ENCODE measurements around the gene FMNL1.
A peak's percentile ranks its signal among the peaks of the same experiment; 100 is the strongest.

Gene FMNL1

DNA sequence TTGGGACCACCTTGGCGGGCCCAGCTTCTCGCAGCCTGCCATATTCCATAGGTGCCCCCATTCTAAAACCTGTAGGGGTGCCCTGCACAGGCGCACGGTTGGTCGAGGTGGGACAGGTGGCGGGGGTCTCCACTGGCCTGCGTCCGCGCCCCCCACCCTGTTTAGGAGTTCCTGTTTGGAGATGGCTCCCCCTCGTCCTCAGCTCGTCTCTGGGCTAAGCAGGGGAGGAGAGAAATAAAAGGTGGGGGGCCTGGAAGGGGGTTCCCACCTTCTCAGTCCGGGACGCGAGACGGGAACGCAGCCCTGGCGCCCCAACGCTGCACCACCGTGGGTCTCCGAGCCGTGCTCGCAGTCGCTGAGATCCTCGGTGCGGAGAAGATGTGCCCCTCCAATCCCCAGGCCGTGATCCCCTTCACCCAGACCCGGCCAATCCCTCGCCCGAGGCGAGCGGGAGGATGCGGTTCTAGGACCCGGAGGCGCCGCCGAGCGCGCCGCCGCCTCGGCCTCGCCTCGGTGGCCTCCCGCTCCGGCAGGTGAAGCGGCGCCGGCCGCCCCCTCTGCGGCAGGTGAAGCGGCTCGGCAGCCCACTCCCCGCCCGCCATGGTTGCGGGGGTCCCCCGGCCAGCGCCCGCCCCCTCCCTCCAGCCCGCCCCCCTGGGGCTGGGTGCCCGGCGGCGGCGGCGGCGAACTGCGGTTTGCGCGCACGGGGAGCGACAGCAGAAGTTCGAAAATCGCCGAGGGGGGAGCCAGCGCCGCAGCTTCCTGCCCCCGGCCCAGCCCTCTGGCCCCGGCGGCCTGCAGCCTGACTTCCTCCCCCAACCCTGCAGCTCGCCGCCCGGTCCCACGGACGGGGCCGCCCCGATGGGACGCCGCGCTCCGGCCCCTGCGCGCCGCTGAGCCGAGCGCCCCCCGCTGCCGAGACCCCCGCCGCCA is at the start of gene FMNL1:
FMNL1 (plus strand) TSS at position 805 of the 933 bp plus-strand sequence. CDS start 240 bp downstream, outside the sequence.
- Histone ChIP-seq H3K9ac (ENCODE audit: low read depth in 1 of 2, low read length in 2 of 2) (peak within 1 kb of the TSS; percentile 43 to 66), H3K27ac (ENCODE audit: low read depth, low read length) (peak within 1 kb of the TSS; percentile 32), H3K4me1 (ENCODE audit: control insufficient read depth in 1 of 2, insufficient read depth in 2 of 2, low read length in 2 of 2) (peaks cover 16 to 35% of the 10 kb centered on the region in 2 donors), H3K9me3 (ENCODE audit: control insufficient read depth in 1 of 2, low read length in 2 of 2) (no peaks in the 10 kb centered on the region), H3K4me3 (ENCODE audit: low read depth in 1 of 2, low read length in 2 of 2) (peak within 1 kb of the TSS; percentile 65 to 69), H3K36me3 (ENCODE audit: control insufficient read depth in 1 of 2, insufficient read depth in 2 of 2, low read length in 2 of 2) (no peaks in the 10 kb centered on the region), H3K27me3 (ENCODE audit: control insufficient read depth in 1 of 2, insufficient read depth in 2 of 2, low read length in 2 of 2) (peaks cover 3 to 4% of the 10 kb centered on the region in 2 donors)

DNA sequence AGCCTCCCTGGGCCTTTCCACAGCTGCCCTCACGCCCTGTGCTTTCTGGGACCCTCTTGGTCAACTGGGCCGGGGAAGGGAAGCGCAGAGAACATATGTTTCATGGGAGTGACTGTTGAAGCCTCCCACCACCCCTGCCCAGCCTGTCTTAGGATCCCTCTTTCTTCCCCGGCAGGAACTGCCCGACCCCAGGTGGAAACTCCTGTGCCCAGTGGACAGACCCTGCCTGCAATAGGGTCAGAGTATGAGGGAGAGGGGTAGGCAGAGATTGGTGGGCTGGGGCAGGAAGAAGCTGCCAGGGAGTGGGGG is 49.5 kb upstream of the FMNL1 start:
- Histone ChIP-seq H3K36me3 (ENCODE audit: control insufficient read depth in 1 of 2, insufficient read depth in 2 of 2, low read length in 2 of 2) (no peaks in the 10 kb centered on the region), H3K9me3 (ENCODE audit: control insufficient read depth in 1 of 2, low read length in 2 of 2) (no peaks in the 10 kb centered on the region), H3K27ac (ENCODE audit: low read depth, low read length) (peak overlapping the region; percentile 63), H3K4me3 (ENCODE audit: low read depth in 1 of 2, low read length in 2 of 2) (peak overlapping the region; percentile 59 to 60), H3K27me3 (ENCODE audit: control insufficient read depth in 1 of 2, insufficient read depth in 2 of 2, low read length in 2 of 2) (no peaks in the 10 kb centered on the region), H3K9ac (ENCODE audit: low read depth in 1 of 2, low read length in 2 of 2) (peak overlapping the region; percentile 54 to 55), H3K4me1 (ENCODE audit: control insufficient read depth in 1 of 2, insufficient read depth in 2 of 2, low read length in 2 of 2) (peaks cover 26 to 40% of the 10 kb centered on the region in 2 donors)

- H3K9ac ChIP-seq (ENCODE audit: low read depth in 1 of 2, low read length in 2 of 2), result peak overlapping the region; percentile 55 to 66
- H3K4me3 ChIP-seq (ENCODE audit: low read depth in 1 of 2, low read length in 2 of 2), result peak overlapping the region; percentile 59 to 60
- H3K9me3 ChIP-seq (ENCODE audit: control insufficient read depth in 1 of 2, low read length in 2 of 2), result no peaks in the 10 kb centered on the region
- no peaks in the 10 kb centered on the region for H3K27me3 ChIP-seq (ENCODE audit: control insufficient read depth in 1 of 2, insufficient read depth in 2 of 2, low read length in 2 of 2)
- peak overlapping the region; percentile 63 for H3K27ac ChIP-seq (ENCODE audit: low read depth, low read length)
- H3K36me3 ChIP-seq (ENCODE audit: control insufficient read depth in 1 of 2, insufficient read depth in 2 of 2, low read length in 2 of 2), result no peaks in the 10 kb centered on the region
- H3K4me1 ChIP-seq (ENCODE audit: control insufficient read depth in 1 of 2, insufficient read depth in 2 of 2, low read length in 2 of 2), result peaks cover 26 to 40% of the 10 kb centered on the region in 2 donors
Observed at GRCh38 chr17:45172541-45173286, 49.0 kb upstream of the FMNL1 start.

GRCh38 chr17:45175759-45176115 is 45.9 kb upstream of the FMNL1 start:
- no peak overlapping the region for H3K4me3 ChIP-seq (ENCODE audit: low read depth in 1 of 2, low read length in 2 of 2)
- no peak overlapping the region for H3K27ac ChIP-seq (ENCODE audit: low read depth, low read length)
- no peaks in the 10 kb centered on the region for H3K9me3 ChIP-seq (ENCODE audit: control insufficient read depth in 1 of 2, low read length in 2 of 2)
- no peaks in the 10 kb centered on the region for H3K27me3 ChIP-seq (ENCODE audit: control insufficient read depth in 1 of 2, insufficient read depth in 2 of 2, low read length in 2 of 2)
- no peaks in the 10 kb centered on the region for H3K36me3 ChIP-seq (ENCODE audit: control insufficient read depth in 1 of 2, insufficient read depth in 2 of 2, low read length in 2 of 2)
- H3K9ac ChIP-seq (ENCODE audit: low read depth in 1 of 2, low read length in 2 of 2), result no peak overlapping the region
- H3K4me1 ChIP-seq (ENCODE audit: control insufficient read depth in 1 of 2, insufficient read depth in 2 of 2, low read length in 2 of 2), result peaks cover 23 to 35% of the 10 kb centered on the region in 2 donors

DNA sequence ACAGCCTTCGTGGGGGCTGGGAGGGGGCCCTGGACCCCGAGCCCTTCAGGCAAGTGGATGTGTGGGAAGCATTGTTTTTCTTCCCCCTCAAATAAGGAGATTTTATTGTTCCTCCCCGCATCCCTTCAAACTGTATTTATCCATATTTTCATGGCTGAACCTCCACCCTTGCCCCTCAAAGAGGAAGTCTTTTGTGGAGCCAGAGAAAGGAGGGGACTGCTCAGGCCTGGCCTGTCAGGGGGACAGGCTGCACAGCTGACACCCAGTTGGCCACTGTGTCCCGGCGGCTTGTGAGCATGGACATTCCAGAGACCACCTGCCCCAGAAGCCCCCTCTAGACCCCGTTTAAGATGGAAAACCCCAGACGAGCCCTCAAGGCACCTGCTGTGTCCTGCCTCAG is 44.1 kb upstream of the FMNL1 start:
- no peaks in the 10 kb centered on the region for H3K9me3 ChIP-seq (ENCODE audit: control insufficient read depth in 1 of 2, low read length in 2 of 2)

DNA sequence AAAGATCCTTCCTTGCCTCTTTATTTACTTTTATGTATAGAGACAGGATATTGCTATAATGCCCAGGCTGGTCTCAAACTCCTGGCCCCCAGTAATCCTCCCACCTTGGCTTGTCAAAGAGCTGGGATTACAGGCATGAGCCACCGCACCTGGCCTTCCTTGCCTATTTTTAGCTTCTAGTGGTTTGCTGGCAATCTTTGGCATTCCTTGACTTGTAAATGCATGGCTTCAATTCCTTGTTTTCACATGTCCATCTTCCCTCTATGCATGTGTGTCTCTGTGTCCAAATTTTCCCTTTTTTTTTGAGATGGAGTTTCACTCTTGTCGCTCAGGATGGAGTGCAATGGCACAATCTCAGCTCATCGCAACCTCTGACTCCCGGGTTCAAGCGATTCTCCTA is 37.5 kb upstream of the FMNL1 start:
- H3K4me1 ChIP-seq (ENCODE audit: control insufficient read depth in 1 of 2, insufficient read depth in 2 of 2, low read length in 2 of 2), result no peaks in the 10 kb centered on the region
- H3K36me3 ChIP-seq (ENCODE audit: control insufficient read depth in 1 of 2, insufficient read depth in 2 of 2, low read length in 2 of 2), result no peaks in the 10 kb centered on the region
- no peak overlapping the region for H3K9ac ChIP-seq (ENCODE audit: low read depth in 1 of 2, low read length in 2 of 2)
- no peaks in the 10 kb centered on the region for H3K27me3 ChIP-seq (ENCODE audit: control insufficient read depth in 1 of 2, insufficient read depth in 2 of 2, low read length in 2 of 2)
- no peaks in the 10 kb centered on the region for H3K9me3 ChIP-seq (ENCODE audit: control insufficient read depth in 1 of 2, low read length in 2 of 2)
- no peak overlapping the region for H3K4me3 ChIP-seq (ENCODE audit: low read depth in 1 of 2, low read length in 2 of 2)
- H3K27ac ChIP-seq (ENCODE audit: low read depth, low read length), result no peak overlapping the region

More for the DNA sequence above, 44.1 kb upstream of the FMNL1 start:
- H3K27me3 ChIP-seq (ENCODE audit: control insufficient read depth in 1 of 2, insufficient read depth in 2 of 2, low read length in 2 of 2), result no peaks in the 10 kb centered on the region
- H3K4me3 ChIP-seq (ENCODE audit: low read depth in 1 of 2, low read length in 2 of 2), result no peak overlapping the region
- H3K36me3 ChIP-seq (ENCODE audit: control insufficient read depth in 1 of 2, insufficient read depth in 2 of 2, low read length in 2 of 2), result no peaks in the 10 kb centered on the region
- H3K9ac ChIP-seq (ENCODE audit: low read depth in 1 of 2, low read length in 2 of 2), result no peak overlapping the region
- H3K27ac ChIP-seq (ENCODE audit: low read depth, low read length), result no peak overlapping the region
- peaks cover 4 to 17% of the 10 kb centered on the region in 2 donors for H3K4me1 ChIP-seq (ENCODE audit: control insufficient read depth in 1 of 2, insufficient read depth in 2 of 2, low read length in 2 of 2)

DNA sequence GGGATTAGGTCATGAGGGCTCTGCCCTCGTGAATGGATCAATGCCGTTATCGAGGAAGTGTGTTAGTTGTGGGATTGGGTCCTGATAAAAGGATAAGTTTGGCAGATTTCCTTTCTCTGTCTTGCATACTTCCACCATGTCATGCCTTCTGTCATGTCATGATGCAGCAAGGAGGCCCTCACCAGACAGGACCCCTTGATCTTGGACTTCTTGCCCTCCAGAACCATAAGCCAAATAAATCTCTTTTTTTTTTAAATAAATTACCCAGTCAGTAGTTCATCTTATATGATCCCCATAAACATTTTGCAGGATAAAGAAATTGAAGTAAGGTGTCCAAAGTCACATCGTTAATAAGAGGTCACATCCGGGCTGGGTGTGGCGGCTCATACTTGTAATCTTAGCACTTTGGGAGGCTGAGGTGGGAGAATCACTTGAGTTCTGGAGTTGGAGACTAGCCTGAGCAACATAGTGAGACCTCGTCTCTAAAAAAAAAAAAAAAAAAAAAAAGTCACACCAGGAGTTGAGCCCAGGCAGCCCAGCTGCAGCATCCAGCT is 34.8 kb upstream of the FMNL1 start:
- no peaks in the 10 kb centered on the region for H3K9me3 ChIP-seq (ENCODE audit: control insufficient read depth in 1 of 2, low read length in 2 of 2)

DNA sequence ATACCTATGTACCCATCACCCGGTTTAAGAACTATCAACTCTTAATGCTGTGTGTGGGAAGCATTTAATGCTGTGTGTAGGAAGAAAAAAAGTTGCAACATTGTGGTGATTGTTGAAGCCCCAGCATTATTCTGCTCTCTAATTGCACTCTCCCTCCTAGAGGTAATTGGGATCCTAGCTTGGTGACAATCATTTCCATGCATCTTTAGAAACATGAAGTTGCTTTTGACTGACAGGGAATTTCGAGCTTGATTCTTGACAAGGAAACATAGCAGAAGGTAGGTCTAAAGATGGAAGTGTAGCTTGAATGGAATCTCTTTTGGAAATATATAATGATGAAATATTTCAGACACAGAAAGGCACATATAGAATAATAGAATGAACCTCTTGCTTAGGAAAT is 32.7 kb upstream of the FMNL1 start:
- Histone ChIP-seq H3K4me1 (ENCODE audit: control insufficient read depth in 1 of 2, insufficient read depth in 2 of 2, low read length in 2 of 2) (peaks cover 0 to 4% of the 10 kb centered on the region in 2 donors), H3K27ac (ENCODE audit: low read depth, low read length) (no peak overlapping the region), H3K9me3 (ENCODE audit: control insufficient read depth in 1 of 2, low read length in 2 of 2) (no peaks in the 10 kb centered on the region), H3K27me3 (ENCODE audit: control insufficient read depth in 1 of 2, insufficient read depth in 2 of 2, low read length in 2 of 2) (no peaks in the 10 kb centered on the region), H3K9ac (ENCODE audit: low read depth in 1 of 2, low read length in 2 of 2) (no peak overlapping the region), H3K36me3 (ENCODE audit: control insufficient read depth in 1 of 2, insufficient read depth in 2 of 2, low read length in 2 of 2) (no peaks in the 10 kb centered on the region), H3K4me3 (ENCODE audit: low read depth in 1 of 2, low read length in 2 of 2) (no peak overlapping the region)

More for the DNA sequence above, 34.8 kb upstream of the FMNL1 start:
- Histone ChIP-seq H3K4me1 (ENCODE audit: control insufficient read depth in 1 of 2, insufficient read depth in 2 of 2, low read length in 2 of 2) (peaks cover 0 to 4% of the 10 kb centered on the region in 2 donors), H3K9ac (ENCODE audit: low read depth in 1 of 2, low read length in 2 of 2) (no peak overlapping the region), H3K27ac (ENCODE audit: low read depth, low read length) (no peak overlapping the region), H3K36me3 (ENCODE audit: control insufficient read depth in 1 of 2, insufficient read depth in 2 of 2, low read length in 2 of 2) (no peaks in the 10 kb centered on the region), H3K4me3 (ENCODE audit: low read depth in 1 of 2, low read length in 2 of 2) (no peak overlapping the region), H3K27me3 (ENCODE audit: control insufficient read depth in 1 of 2, insufficient read depth in 2 of 2, low read length in 2 of 2) (no peaks in the 10 kb centered on the region)

GRCh38 chr17:45190503-45191255 is 31.0 kb upstream of the FMNL1 start:
- H3K9me3 ChIP-seq (ENCODE audit: control insufficient read depth in 1 of 2, low read length in 2 of 2), result no peaks in the 10 kb centered on the region
- no peaks in the 10 kb centered on the region for H3K27me3 ChIP-seq (ENCODE audit: control insufficient read depth in 1 of 2, insufficient read depth in 2 of 2, low read length in 2 of 2)
- H3K36me3 ChIP-seq (ENCODE audit: control insufficient read depth in 1 of 2, insufficient read depth in 2 of 2, low read length in 2 of 2), result no peaks in the 10 kb centered on the region
- no peak overlapping the region for H3K27ac ChIP-seq (ENCODE audit: low read depth, low read length)
- H3K4me1 ChIP-seq (ENCODE audit: control insufficient read depth in 1 of 2, insufficient read depth in 2 of 2, low read length in 2 of 2), result peaks cover 0 to 4% of the 10 kb centered on the region in 2 donors
- H3K4me3 ChIP-seq (ENCODE audit: low read depth in 1 of 2, low read length in 2 of 2), result no peak overlapping the region
- H3K9ac ChIP-seq (ENCODE audit: low read depth in 1 of 2, low read length in 2 of 2), result no peak overlapping the region
